Breast epithelium (tissue), 3 donors: ENCODE measurements around the gene ZCCHC18.

Experiments
- CTCF ChIP-seq, 3 donors: fragments of 450-650 bp; IDR thresholded peaks; one replicate each; pipeline ENCODE4 v1.5.1; 2016 to 2017; ENCODE audit warnings: antibody characterized with exemption in 3 of 3, mild to moderate bottlenecking in 3 of 3, moderate library complexity in 3 of 3
- POLR2A ChIP-seq: fragments of 450-650 bp; IDR thresholded peaks from one replicate; pipeline ENCODE4 v1.6.1; 2016; ENCODE audit warnings: antibody characterized with exemption, mild to moderate bottlenecking, moderate library complexity

GRCh38 chrX:104151037-104151436, 38.7 kb downstream of the ZCCHC18 start:
- no peak for TF ChIP-seq CTCF (IDR thresholded peaks at IDR 0.05)
- TF ChIP-seq POLR2A = no peak
